T-helper 1 cell treated with Interleukin-12 subunit alpha and Interleukin-12 subunit beta and Interleukin-4 antibody, amounts not matched to agents 30 μg/mL and 1 μg/mL, for 36 hours (primary cell): ENCODE measurements around the gene DCAF7.

Experiments
- H3K27ac Mint-ChIP-seq: one replicate; pipeline ENCODE4 v1.8.0; 2021; ENCODE audit warnings: mild to moderate bottlenecking, mixed read lengths
- H3K27me3 Mint-ChIP-seq: one replicate; pipeline ENCODE4 v1.8.0; 2021; ENCODE audit warnings: low read depth, mixed read lengths
- H3K36me3 Mint-ChIP-seq: one replicate; pipeline ENCODE4 v1.8.0; 2021; ENCODE audit warnings: low read depth, mixed read lengths
- H3K4me1 Mint-ChIP-seq: one replicate; pipeline ENCODE4 v1.8.0; 2021; ENCODE audit warnings: low read depth, mixed read lengths
- H3K4me3 Mint-ChIP-seq: one replicate; pipeline ENCODE4 v1.8.0; 2021; ENCODE audit warnings: mild to moderate bottlenecking, moderate library complexity, mixed read lengths
- H3K9me3 Mint-ChIP-seq: one replicate; pipeline ENCODE4 v1.8.0; 2021; ENCODE audit warnings: mixed read lengths

The DCAF7 gene

DNA sequence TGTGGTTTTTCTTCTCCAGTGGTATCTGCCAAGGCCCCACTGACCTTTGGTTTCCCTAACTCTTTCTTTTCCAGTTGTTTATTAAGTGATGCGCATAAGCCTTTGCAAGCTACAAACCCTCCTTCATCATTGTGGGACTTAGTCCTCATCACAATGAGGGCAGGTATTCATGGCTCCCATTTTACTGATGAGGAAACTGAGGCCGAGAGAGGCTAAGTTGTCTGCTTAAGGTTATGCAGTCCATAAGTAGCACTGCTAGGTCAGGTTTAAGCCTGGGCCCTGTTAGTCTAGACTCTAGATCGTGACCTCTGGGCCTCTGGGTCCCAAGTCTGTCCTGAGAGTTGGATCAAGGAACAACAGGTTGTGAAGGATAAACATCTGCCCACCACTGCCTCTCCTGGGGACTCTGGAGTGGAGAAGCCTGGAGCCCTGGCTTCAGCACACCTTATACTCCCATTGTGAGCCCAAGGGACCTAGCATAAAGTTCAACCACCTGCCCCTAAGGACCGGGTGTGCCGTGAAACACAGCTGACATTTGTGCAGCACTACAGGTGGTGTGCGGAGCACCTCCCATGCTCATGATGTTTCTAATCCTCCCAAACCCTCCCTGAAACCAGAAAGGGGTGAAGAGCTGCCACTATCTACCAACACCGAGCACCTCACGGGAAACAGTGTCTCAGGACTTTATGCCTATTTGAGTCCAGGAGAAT lies 32.3 kb upstream of the DCAF7 start:
- Mint-ChIP-seq H3K27me3 (peaks cover 19% of the 10 kb centered on the region), H3K36me3 (no peaks in the 10 kb centered on the region), H3K9me3 (no peaks in the 10 kb centered on the region), H3K4me1 (no peaks in the 10 kb centered on the region), H3K4me3 (no peak overlapping the region), H3K27ac (no peak overlapping the region)

DNA sequence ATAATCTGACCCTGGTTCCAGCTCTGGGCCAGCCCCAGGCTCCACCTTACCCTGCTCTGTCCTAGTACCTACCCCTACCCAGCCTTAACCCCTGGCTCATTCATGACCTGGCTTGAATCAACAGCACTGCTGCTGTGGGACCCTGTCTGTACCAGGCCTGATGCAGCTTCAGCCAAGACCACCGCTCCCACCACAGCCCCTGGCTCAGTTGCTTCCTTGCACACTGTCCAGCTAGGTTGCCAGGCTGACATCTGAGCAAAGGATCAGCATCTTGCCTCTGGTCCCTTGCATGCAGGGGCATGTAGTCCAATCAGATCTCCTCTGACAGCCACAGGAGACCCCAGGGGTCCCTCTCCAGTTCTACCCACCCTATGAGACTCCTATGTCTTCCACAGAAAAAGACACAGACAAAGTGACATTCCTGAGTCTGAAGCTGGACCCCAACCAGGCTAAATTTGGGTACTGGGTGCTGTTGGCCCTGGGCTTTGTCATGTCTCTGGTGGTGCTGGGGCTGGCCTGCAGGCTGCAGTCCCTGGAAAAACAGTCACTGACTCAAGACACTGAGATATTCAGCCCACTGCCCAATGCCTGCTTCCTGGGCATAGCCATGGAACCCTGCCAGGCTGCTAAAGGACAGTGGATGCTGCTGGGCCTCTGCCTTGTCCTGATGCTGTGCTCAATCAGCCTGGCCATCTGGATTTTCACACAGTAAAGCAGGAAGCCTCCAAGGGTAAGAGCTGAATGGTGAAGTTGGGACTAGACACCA lies 31.0 kb upstream of the DCAF7 start:
- Mint-ChIP-seq H3K36me3 (no peaks in the 10 kb centered on the region), H3K9me3 (no peaks in the 10 kb centered on the region), H3K4me1 (no peaks in the 10 kb centered on the region), H3K27me3 (peaks cover 27% of the 10 kb centered on the region), H3K27ac (no peak overlapping the region), H3K4me3 (no peak overlapping the region)

DNA sequence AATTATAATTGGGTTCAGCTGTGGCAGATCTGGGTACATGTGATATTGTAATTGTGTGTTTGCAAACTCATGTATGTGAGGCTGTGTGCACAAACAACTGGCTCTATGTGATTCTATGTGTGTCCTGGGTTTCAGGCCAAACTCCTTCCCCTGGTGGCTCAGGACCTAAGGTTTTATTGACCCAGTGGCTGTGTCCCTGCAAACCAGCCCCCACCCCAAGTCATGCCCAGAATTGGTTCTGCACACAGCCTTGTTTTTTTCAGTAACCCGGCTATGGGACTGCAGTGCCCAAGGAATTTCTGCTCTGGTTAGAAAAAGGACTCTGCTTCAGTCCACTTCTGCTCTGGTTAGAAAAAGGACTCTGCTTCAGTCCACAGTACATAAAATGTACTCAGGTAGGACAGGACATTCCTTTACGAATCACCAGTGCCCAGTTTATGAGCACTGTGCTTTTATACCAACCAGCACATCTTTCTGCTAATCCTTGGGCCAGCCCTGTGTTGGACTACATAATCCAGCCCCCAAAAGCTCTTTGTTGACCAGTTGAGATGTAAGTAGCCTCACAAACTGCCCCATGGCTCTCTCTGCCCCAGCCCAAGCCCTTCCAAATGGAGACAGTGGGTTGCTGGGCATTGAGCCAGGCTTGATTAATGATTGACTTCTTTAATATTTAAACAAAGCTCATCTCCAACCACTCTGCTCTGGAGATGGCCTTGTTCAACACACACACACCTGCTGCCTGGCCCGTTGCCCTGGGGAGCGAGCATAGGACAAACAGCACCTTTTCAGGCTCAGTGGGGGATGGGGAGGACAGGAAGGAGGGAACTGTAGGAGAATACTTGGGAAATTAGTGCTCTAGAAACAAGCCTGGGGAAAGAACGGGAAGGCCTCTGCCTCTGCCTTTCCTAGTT lies 30.1 kb upstream of the DCAF7 start:
- H3K4me3 Mint-ChIP-seq = no peak overlapping the region
- no peaks in the 10 kb centered on the region for H3K4me1 Mint-ChIP-seq
- H3K9me3 Mint-ChIP-seq = no peaks in the 10 kb centered on the region
- H3K36me3 Mint-ChIP-seq = no peaks in the 10 kb centered on the region
- H3K27me3 Mint-ChIP-seq = peaks cover 30% of the 10 kb centered on the region
- H3K27ac Mint-ChIP-seq = no peak overlapping the region

DNA sequence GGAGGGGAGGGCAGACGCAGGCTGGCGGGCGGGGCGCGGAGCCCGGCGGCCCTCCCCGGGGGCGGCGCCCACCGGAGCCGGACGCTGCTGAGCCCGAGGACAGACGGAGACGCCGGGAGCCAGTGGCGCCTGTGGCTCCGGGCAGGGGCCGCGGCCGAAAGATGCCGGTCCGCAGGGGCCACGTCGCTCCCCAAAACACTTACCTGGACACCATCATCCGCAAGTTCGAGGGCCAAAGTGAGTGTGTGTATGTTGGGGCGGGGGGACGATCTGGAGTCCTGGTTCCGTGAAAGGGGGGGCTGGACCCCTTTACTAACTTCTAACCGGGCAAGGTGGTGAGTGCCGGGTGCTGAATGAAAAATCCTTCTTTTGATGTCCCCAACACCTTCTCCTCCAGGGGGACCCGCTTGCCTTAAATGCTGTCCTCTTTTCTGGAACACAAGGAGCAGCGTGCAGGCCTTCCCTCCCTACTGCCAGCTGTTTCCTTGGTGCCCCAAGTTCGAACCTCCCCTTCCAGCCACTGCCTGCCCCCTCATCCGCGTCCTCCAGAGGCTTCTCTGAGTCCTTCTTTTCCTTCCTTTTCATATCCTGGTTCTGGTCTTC lies 26.9 kb upstream of the DCAF7 start, which contains the start of gene KCNH6:
Gene KCNH6 (plus strand): TSS at position 106 of the 603 bp plus-strand sequence. CDS start 56 bp downstream, at position 162.
- Mint-ChIP-seq H3K36me3 (no peaks in the 10 kb centered on the region), H3K9me3 (no peaks in the 10 kb centered on the region), H3K27me3 (peaks cover 28% of the 10 kb centered on the region), H3K4me1 (no peaks in the 10 kb centered on the region), H3K4me3 (peak within 1 kb of the TSS; percentile 7), H3K27ac (peak within 1 kb of the TSS; percentile 17)

DNA sequence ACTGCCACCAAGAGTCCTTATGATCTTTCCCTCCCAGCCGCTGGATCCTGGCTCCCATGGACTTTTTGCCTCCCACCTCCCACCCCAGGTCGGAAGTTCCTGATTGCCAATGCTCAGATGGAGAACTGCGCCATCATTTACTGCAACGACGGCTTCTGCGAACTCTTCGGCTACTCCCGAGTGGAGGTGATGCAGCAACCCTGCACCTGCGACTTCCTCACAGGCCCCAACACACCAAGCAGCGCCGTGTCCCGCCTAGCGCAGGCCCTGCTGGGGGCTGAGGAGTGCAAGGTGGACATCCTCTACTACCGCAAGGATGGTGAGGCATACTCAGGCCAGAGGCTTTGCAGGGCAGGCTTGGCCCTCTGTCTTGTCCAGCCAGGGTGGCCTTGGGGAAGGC lies 26.2 kb upstream of the DCAF7 start:
- no peaks in the 10 kb centered on the region for H3K36me3 Mint-ChIP-seq
- no peaks in the 10 kb centered on the region for H3K9me3 Mint-ChIP-seq
- peak overlapping the region; percentile 17 for H3K27ac Mint-ChIP-seq
- no peaks in the 10 kb centered on the region for H3K4me1 Mint-ChIP-seq
- H3K27me3 Mint-ChIP-seq = peaks cover 28% of the 10 kb centered on the region
- peak overlapping the region; percentile 7 for H3K4me3 Mint-ChIP-seq

DNA sequence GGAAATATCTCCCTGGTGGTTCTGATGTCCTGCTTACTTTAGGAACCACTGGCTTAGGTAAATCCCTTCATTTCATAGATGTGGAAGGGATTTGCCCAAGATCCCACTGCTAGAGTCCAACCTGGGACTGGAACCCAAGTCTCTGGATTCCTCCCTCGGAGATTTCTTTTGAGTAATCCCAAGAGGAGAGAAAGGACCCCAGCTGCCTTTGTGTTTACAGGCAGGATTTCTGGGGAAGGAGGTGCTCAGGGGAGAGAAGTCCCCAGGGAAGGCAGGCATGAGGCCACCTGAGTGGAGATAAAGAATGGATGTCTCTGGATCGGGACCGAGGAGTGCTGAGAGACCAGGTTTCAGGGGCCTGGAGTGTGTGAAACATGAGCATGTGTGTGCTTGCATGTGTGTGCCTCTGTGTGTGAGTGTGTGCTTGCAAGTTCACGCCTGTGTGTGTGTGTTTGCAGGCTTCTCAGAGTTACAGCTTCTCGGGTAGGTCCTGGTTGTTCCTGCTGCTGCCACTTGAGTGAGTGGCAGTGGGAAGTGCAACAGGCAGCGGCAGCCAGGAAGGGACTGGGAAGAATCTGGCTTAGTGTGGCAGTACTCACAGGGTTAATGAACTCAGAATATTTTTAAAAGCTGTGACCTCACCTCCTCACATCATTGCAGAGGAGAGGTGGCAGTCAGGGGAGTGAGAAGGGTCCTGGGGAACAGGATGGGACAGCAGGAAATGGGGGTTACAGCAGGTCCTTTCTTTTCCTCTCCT lies 24.9 kb upstream of the DCAF7 start:
- no peaks in the 10 kb centered on the region for H3K9me3 Mint-ChIP-seq
- H3K4me1 Mint-ChIP-seq = no peaks in the 10 kb centered on the region
- H3K4me3 Mint-ChIP-seq = no peak overlapping the region
- H3K27ac Mint-ChIP-seq = no peak overlapping the region
- H3K27me3 Mint-ChIP-seq = peaks cover 28% of the 10 kb centered on the region
- H3K36me3 Mint-ChIP-seq = no peaks in the 10 kb centered on the region

DNA sequence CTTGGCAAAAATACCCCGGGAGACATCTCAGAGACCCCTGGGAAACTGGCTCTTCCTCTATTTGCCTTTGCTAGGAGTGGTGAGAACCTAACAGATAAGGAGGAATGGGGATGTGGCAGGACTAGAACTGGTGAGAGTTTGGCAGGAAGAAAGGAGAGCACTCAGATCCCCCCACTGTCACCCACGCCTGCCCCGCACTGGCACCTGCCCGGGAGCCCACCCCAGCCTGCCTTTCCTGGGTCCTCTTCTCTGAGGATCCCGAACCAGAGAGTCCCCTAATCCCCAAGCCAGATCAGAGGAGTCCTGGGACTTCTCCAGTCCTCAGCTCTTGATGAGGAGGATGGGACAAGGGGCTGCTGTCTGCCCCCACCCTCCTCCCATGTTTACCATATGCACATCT lies 23.4 kb upstream of the DCAF7 start:
- no peak overlapping the region for H3K27ac Mint-ChIP-seq
- peaks cover 16% of the 10 kb centered on the region for H3K27me3 Mint-ChIP-seq
- no peaks in the 10 kb centered on the region for H3K9me3 Mint-ChIP-seq
- H3K4me3 Mint-ChIP-seq = no peak overlapping the region
- no peaks in the 10 kb centered on the region for H3K4me1 Mint-ChIP-seq
- H3K36me3 Mint-ChIP-seq = no peaks in the 10 kb centered on the region

DNA sequence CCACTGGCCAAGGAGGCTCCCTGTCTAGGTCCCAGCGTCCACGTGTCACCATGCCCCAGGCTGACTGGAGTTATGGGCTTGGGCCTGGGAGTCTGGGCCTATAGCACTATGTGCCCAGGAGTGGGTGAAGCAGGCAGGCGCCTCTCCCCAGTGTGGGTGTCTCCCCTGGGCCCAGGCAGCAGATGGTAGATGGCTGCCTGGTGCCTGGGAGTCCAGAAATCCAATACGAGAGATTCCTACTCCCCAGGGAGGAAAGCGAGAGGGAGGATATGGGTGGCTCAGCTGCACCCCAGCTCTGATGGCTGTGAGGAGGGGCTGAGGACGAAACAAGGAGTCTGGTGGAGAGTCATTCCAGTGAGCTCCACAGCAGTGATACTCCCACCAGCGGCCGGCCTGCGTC lies 22.1 kb upstream of the DCAF7 start:
- Mint-ChIP-seq H3K9me3 (no peaks in the 10 kb centered on the region), H3K4me3 (no peak overlapping the region), H3K4me1 (no peaks in the 10 kb centered on the region), H3K27me3 (peaks cover 15% of the 10 kb centered on the region), H3K27ac (no peak overlapping the region), H3K36me3 (no peaks in the 10 kb centered on the region)

DNA sequence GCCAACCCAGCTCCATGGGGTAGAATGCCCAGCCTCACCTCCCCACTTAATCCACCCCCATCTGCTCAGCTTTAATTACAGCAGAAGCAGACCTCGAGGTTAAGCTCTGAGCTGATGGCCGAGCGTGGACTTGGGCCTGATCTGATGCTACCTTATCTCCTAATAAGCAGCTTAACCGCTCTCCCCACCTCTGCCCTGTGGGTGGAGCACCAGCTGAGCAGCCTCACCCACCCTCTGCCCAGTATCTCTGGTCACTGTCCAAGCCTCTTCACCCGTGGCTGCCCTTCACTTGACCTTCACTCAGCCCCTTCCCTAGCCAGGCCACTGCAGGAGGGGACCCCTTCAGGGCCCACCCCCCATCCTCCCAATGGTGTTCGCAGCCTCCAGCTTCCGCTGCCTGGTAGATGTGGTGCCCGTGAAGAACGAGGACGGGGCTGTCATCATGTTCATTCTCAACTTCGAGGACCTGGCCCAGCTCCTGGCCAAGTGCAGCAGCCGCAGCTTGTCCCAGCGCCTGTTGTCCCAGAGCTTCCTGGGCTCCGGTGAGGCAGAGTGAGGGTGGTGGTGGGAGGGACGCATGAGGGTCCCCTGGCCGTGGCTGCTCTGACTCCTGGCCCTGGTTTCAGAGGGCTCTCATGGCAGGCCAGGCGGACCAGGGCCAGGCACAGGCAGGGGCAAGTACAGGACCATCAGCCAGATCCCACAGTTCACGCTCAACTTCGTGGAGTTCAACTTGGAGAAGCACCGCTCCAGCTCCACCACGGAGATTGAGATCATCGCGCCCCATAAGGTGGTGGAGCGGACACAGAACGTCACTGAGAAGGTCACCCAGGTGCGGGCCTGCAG lies 20.3 kb upstream of the DCAF7 start:
- no peak overlapping the region for H3K27ac Mint-ChIP-seq
- no peaks in the 10 kb centered on the region for H3K9me3 Mint-ChIP-seq
- peaks cover 6% of the 10 kb centered on the region for H3K27me3 Mint-ChIP-seq
- no peak overlapping the region for H3K4me3 Mint-ChIP-seq
- H3K36me3 Mint-ChIP-seq = no peaks in the 10 kb centered on the region
- H3K4me1 Mint-ChIP-seq = no peaks in the 10 kb centered on the region

DNA sequence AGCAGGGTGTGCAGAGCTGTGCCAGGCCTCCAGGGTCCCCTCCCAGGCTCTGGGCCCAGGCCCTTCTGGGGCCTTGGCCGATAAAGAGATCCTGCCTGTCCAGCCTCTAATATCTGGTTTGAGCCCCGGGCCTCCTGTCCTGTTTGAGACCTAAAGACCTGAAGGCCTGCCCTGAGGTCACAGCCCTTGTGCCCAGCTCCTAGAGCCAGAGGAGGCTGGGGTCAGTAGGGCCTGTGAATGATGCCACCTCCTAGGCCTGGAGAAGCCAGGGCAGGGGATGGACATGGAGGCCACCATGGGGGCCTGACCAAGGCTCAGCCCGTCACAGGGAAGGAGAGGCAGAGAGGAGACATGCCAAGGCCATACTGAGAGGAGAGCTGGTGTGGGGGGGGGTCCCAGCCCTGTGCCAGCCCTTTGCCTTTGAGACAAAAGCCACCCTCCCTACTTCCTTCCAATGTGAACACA lies 19.7 kb upstream of the DCAF7 start:
- no peaks in the 10 kb centered on the region for H3K36me3 Mint-ChIP-seq
- H3K9me3 Mint-ChIP-seq = no peaks in the 10 kb centered on the region
- H3K4me1 Mint-ChIP-seq = no peaks in the 10 kb centered on the region
- no peak overlapping the region for H3K27ac Mint-ChIP-seq
- H3K4me3 Mint-ChIP-seq = no peak overlapping the region
- H3K27me3 Mint-ChIP-seq = no peaks in the 10 kb centered on the region

DNA sequence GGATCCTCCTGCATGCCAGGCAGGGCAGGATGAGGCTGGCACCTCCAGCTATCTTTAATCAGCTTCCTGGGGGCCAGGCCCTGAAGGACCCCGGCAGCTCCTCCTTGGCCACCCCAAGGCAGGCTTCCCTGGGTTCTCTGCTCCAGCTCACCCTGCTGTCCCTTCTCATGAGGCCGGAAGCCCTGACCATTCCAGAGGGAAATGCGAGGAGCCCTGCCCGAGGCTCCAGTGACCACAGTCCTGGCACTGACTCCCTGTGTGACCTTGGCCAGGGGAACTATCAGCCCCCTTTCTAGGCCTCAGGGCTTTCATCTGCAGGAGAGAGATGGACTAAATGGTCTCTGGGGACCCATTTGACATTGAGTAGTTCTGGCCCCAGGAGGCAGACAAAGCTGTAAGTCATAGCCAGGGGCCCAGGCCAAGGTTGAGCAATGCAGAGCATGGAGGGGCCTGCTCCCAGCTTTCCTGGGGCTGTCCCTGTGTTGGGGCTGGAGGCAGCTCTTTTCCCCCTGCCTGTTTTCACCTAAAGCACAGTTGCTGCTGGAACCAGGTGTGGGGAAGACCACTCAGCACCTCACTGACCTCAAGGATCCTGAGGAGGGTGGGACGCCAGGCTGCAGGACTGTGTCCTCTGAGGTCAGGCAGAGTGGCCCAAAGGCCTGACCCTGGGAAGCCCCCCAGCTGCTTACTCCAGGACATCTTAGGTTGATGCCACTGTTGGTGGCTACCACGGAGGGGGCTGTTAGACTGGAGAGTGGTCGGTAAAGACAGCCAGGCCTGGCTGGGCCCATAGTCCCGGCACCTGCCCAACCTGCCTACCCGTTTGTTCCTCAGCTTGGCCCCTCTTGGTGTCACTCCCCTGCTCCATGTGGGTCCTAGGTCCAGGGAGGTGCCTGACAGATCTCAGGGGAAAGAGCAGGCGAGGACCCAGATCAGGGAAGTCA lies 19.0 kb upstream of the DCAF7 start:
- H3K4me3 Mint-ChIP-seq = no peak overlapping the region
- H3K27me3 Mint-ChIP-seq = no peaks in the 10 kb centered on the region
- H3K27ac Mint-ChIP-seq = no peak overlapping the region
- H3K4me1 Mint-ChIP-seq = no peaks in the 10 kb centered on the region
- H3K36me3 Mint-ChIP-seq = no peaks in the 10 kb centered on the region
- H3K9me3 Mint-ChIP-seq = no peaks in the 10 kb centered on the region

DNA sequence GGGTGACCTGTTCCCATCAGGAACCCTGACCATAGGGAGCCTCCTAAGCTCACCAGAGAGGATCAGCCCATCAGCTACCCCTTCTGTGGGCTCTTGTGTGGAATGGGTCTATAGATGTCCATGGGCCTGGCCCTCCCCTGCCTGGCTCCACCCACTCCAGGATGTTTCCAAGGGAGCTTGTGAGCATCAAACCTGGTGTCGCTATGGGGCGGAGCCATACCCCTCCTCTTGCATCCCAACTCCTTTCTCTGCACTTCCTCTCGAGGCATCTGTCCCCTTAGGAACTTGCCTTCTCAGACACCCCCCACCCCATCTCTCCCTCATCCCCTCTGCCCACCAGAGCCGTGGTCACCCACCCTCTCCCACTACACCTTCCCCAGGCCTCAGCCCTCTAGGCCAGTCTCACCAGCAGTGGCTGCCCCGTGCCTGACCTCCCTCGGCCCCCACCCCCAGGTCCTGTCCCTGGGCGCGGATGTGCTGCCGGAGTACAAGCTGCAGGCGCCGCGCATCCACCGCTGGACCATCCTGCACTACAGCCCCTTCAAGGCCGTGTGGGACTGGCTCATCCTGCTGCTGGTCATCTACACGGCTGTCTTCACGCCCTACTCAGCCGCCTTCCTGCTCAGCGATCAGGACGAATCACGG lies 16.7 kb upstream of the DCAF7 start:
- no peaks in the 10 kb centered on the region for H3K4me1 Mint-ChIP-seq
- H3K9me3 Mint-ChIP-seq = no peaks in the 10 kb centered on the region
- peaks cover 14% of the 10 kb centered on the region for H3K27me3 Mint-ChIP-seq
- no peak overlapping the region for H3K4me3 Mint-ChIP-seq
- no peak overlapping the region for H3K27ac Mint-ChIP-seq
- no peaks in the 10 kb centered on the region for H3K36me3 Mint-ChIP-seq
